GM12878 (cell line): ENCODE data around the gene ITFG1. TPM values are rescaled to one million over a fixed set of nuclear protein-coding genes. Genes with fewer than 3 reads are reported as not detected.
A peak's percentile ranks its signal among the peaks of the same experiment; 100 is the strongest.

Source experiments
- ATAC-seq: fragments of 200-7000 bp; cut with Tn5 transposase; 3 replicates; pipeline ENCODE4 v1.9.1; 2020; ENCODE audit warnings: mild to moderate bottlenecking, moderate library complexity
- BruUV-seq: library from RNA; stranded (reverse); fragments of 400-500 nt; replicated peaks from 2 replicates; lab custom pipeline; 2021; lab: Mats Ljungman, UMichigan
- CTCF ChIA-PET: fragments of 300-600 bp; sonication (Branson Sonifier 250); formaldehyde crosslinking; extraction: SDS; loops from one replicate; lab custom pipeline; 2021; ENCODE audit warnings: inconsistent platforms; lab: Yijun Ruan, JAX
- POLR2A ChIA-PET: fragments of 350-600 bp; formaldehyde crosslinking; extraction: SDS; loops from one replicate; lab custom pipeline; 2021; ENCODE audit warnings: inconsistent platforms; lab: Charles Lee
- RAD21 ChIA-PET: fragments of 300-600 bp; sonication (Branson Sonifier 250); formaldehyde crosslinking; loops from one replicate; lab custom pipeline; 2023; ENCODE audit warnings: antibody characterized with exemption; ENCODE audit not compliant: unreplicated experiment; lab: Charles Lee
- SMC1A ChIA-PET: fragments of 300-600 bp; sonication (Branson Sonifier 250); formaldehyde crosslinking; loops from one replicate; lab custom pipeline; 2023; ENCODE audit not compliant: unreplicated experiment, uncharacterized antibody; lab: Charles Lee
- DNase-seq: peaks from one replicate; pipeline ENCODE4 v3.0.0-alpha.2; 2011; ENCODE audit warnings: low read depth, low spot score
- FAIRE-seq: peaks from 3 replicates; lab custom pipeline; 2011; peaks lifted over from hg19 to GRCh38; lab: Jason Lieb, UNC
- H2AFZ ChIP-seq: 2 replicates; pipeline ENCODE4 v1.6.0; 2011; ENCODE audit warnings: low read depth, low read length, control low read depth; ENCODE audit not compliant: control insufficient read depth
- H3K27ac ChIP-seq: 2 replicates; pipeline ENCODE4 v1.5.1; 2011; ENCODE audit warnings: control low read depth; ENCODE audit not compliant: control insufficient read depth, insufficient read depth
- H3K27me3 ChIP-seq, 2 experiments: replicated peaks in 1 of 2; 2 replicates each; pipeline versions ENCODE4 v1.6.0 to v1.6.1; 2011; ENCODE audit warnings: low read length in 1 of 2; ENCODE audit not compliant: control insufficient read depth in 2 of 2, insufficient read depth in 2 of 2
- H3K36me3 ChIP-seq, 2 experiments: 2 replicates each; pipeline ENCODE4 v1.5.1; 2011; ENCODE audit warnings: low read length in 1 of 2; ENCODE audit not compliant: control insufficient read depth in 2 of 2, insufficient read depth in 2 of 2
- H3K4me1 ChIP-seq: 2 replicates; pipeline ENCODE4 v1.6.1; 2011; ENCODE audit warnings: mild to moderate bottlenecking, low read length, moderate library complexity, mixed read lengths; ENCODE audit not compliant: control insufficient read depth, insufficient read depth
- H3K4me2 ChIP-seq: 2 replicates; pipeline ENCODE4 v1.6.0; 2011; ENCODE audit warnings: control low read depth; ENCODE audit not compliant: control insufficient read depth, insufficient read depth
- H3K4me3 ChIP-seq: fragments of 200-600 bp; sonication (generic); 2 replicates; pipeline ENCODE4 v1.5.1; 2016
- H3K79me2 ChIP-seq: 2 replicates; pipeline ENCODE4 v1.6.0; 2011; ENCODE audit warnings: low read length; ENCODE audit not compliant: control insufficient read depth, insufficient read depth
- H3K9ac ChIP-seq: 2 replicates; pipeline ENCODE4 v1.8.0; 2011; ENCODE audit warnings: low read length, control low read depth, mixed read lengths; ENCODE audit not compliant: control insufficient read depth, insufficient read depth
- H3K9me3 ChIP-seq: replicated peaks from 3 replicates; pipeline ENCODE4 v1.5.1; 2011; ENCODE audit warnings: mild to moderate bottlenecking, low read length; ENCODE audit not compliant: control insufficient read depth, insufficient read depth
- H4K20me1 ChIP-seq: 2 replicates; pipeline ENCODE4 v1.6.0; 2011; ENCODE audit not compliant: control insufficient read depth, insufficient read depth
- BMI1 ChIP-seq: fragments of 450-650 bp; IDR thresholded peaks from 2 replicates; pipeline ENCODE4 v1.6.1; 2016; ENCODE audit warnings: mild to moderate bottlenecking, moderate library complexity, borderline replicate concordance
- CREB1 ChIP-seq: IDR thresholded peaks from 2 replicates; pipeline ENCODE4 v1.6.1; 2012; ENCODE audit warnings: low read depth, mild to moderate bottlenecking, inconsistent platforms
- CTCF ChIP-seq, 3 experiments: IDR thresholded peaks in 2 of 3; conservative IDR thresholded peaks in 1 of 3; 2 replicates each; pipeline ENCODE4 v1.5.1; 2011; ENCODE audit warnings: low read depth in 3 of 3, low read length in 3 of 3, mild to moderate bottlenecking in 3 of 3, control low read depth in 2 of 3, moderate library complexity in 2 of 3, inconsistent platforms in 1 of 3, mixed read lengths in 1 of 3; ENCODE audit not compliant: control insufficient read depth in 2 of 3, insufficient read depth in 1 of 3; ENCODE audit errors: extremely low read depth in 1 of 3
- EED ChIP-seq: sonication (generic); IDR thresholded peaks from 2 replicates; pipeline ENCODE4 v1.6.1; 2016; ENCODE audit warnings: antibody characterized with exemption, low read depth
- IKZF2 ChIP-seq, 2 experiments: fragments of 450-650 bp; IDR thresholded peaks; 2 replicates each; pipeline ENCODE4 v1.6.1; 2017; ENCODE audit warnings: mild to moderate bottlenecking in 2 of 2, moderate library complexity in 2 of 2
- NFXL1 ChIP-seq: fragments of 450-650 bp; IDR thresholded peaks from 2 replicates; pipeline ENCODE4 v1.6.1; 2017; ENCODE audit warnings: antibody characterized with exemption, mild to moderate bottlenecking, borderline replicate concordance
- PML ChIP-seq: IDR thresholded peaks from 2 replicates; pipeline ENCODE4 v1.6.1; 2012; ENCODE audit warnings: low read length, inconsistent platforms
- TCF7 ChIP-seq: IDR thresholded peaks from 2 replicates; pipeline ENCODE4 v1.6.1; 2014; ENCODE audit warnings: antibody characterized with exemption, borderline replicate concordance
- USF2 ChIP-seq: IDR thresholded peaks from 2 replicates; pipeline ENCODE4 v1.6.1; 2011; ENCODE audit warnings: low read depth, low read length, improper control_type of control experiment, borderline replicate concordance
- WRNIP1 ChIP-seq: IDR thresholded peaks from 2 replicates; pipeline ENCODE4 v1.6.1; 2011; ENCODE audit warnings: low read depth, low read length, improper control_type of control experiment, borderline replicate concordance
- ZBTB33 ChIP-seq: fragments of 450-650 bp; IDR thresholded peaks from 2 replicates; pipeline ENCODE4 v1.6.1; 2017; ENCODE audit warnings: mild to moderate bottlenecking
- ZSCAN29 ChIP-seq: fragments of 450-650 bp; IDR thresholded peaks from 2 replicates; pipeline ENCODE4 v1.6.1; 2017; ENCODE audit warnings: mild to moderate bottlenecking, moderate library complexity
- WGBS: methylation state at CpG from one replicate; pipeline ENCODE4 v1.1.6; 2016; ENCODE audit warnings: low lambda C conversion rate; ENCODE audit not compliant: insufficient replicate concordance, insufficient coverage; ENCODE audit errors: missing lambda C conversion rate; 5-methylcytosine and 5-hydroxymethylcytosine counted together
- in situ Hi-C: fragments of 300-500 bp; cut with MboI; formaldehyde crosslinking; loops from 9 replicates; pipeline ENCODE4 v1.14.3; 2018; ENCODE audit warnings: mixed read lengths
- intact Hi-C: fragments of 100-400 bp; cut with micrococcal nuclease; formaldehyde crosslinking; loops from one replicate; pipeline ENCODE4 v1.14.2; 2022; ENCODE audit not compliant: unreplicated experiment
- polyA plus RNA-seq, 11 experiments: library from polyadenylated mRNA; depleted of rRNA in 4 of 11; unstranded in 6 of 11; stranded (reverse) in 5 of 11; fragments of >200 nt; fragmentation: Nextera tagmentation in 4 of 11; fragmentation: Illumina TruSeq in 1 of 11; extraction: Ambion mirVana in 4 of 11; extraction: Trizol in 1 of 11; gene quantifications; 1 replicate in 1 of 11; 2 replicates in 10 of 11; pipeline versions ENCODE4 v1.2.1 to v1.2.3, GENCODE V29; 2011 to 2016; ENCODE audit warnings: inconsistent platforms in 2 of 11, missing spikeins in 2 of 11, low read depth in 1 of 11
- total RNA-seq, 4 experiments: library from RNA; depleted of rRNA in 3 of 4; stranded (reverse); fragments of >200 nt in 3 of 4; fragmentation: Illumina TruSeq in 1 of 4; extraction: Trizol in 1 of 4; gene quantifications; 2 replicates each; pipeline versions ENCODE4 v1.2.1 to v1.2.3, GENCODE V29; 2013 to 2021
- TF ChIP-seq, protein P1 (sequence below): fragments of 450-650 bp; IDR thresholded peaks from 2 replicates; pipeline ENCODE4 v1.6.1; 2017; ENCODE audit warnings: mild to moderate bottlenecking, low read depth, inconsistent platforms; ENCODE audit not compliant: poor library complexity, severe bottlenecking

ITFG1 gene
- total and polyA plus RNA-seq, 10 of the 15 experiments (the other 5 are each of a cell fraction or from before 2014, with no cell fraction given), result 9.3 to 56.3 (median 28.6) TPM

GRCh38 chr16:47492428-47493377 lies 31.8 kb upstream of the ITFG1 start:
- H3K4me3 ChIP-seq, result peak overlapping the region; percentile 57
- peaks cover 2% of the 10 kb centered on the region; the same call in 2 of the 3 replicates for H3K9me3 ChIP-seq
- RAD21 ChIA-PET, result interaction anchor here (0.7 to 10.7 kb wide), 14 partner anchors 8 to 608 kb away, joined by 3 to 238 read pairs (median 6); partner anchors contain the start of genes ITFG1 and PHKB
- H3K79me2 ChIP-seq, result peaks cover 33% of the 10 kb centered on the region
- CTCF ChIA-PET, result interaction anchor here (0.6 to 5.1 kb wide), 10 partner anchors 13 to 356 kb away, joined by 3 to 60 read pairs (median 4); partner anchors contain the start of genes ITFG1 and PHKB
- no peaks in the 10 kb centered on the region for H3K27me3 ChIP-seq
- peak overlapping the region; percentile 97 for H3K27ac ChIP-seq
- POLR2A ChIA-PET, result interaction anchor here (1.0 to 5.0 kb wide), 7 partner anchors 12 to 32 kb away, joined by 3 to 38 read pairs (median 10); partner anchors contain the start of genes ITFG1 and PHKB
- in situ Hi-C loops (no loop called here), intact Hi-C loops (loop anchor here (1.0 kb wide), 2 partner anchors 27 to 31 kb away; partner anchors contain the start of genes ITFG1 and PHKB)
- WGBS, result 7% methylated on average over 10 of the region's 10 CpGs
- peaks cover 29% of the 10 kb centered on the region for H3K4me1 ChIP-seq
- ATAC-seq, result peak; percentile 95
- H3K9ac ChIP-seq, result peak overlapping the region; percentile 72
- DNase-seq, result peak; percentile 76
- H2AFZ ChIP-seq, result peak overlapping the region; percentile 41
- TSS peak; percentile 94 for BruUV-seq
- peak overlapping the region; percentile 94 for H3K4me2 ChIP-seq
- no peaks in the 10 kb centered on the region; a peak in 1 of 4 replicates for H3K36me3 ChIP-seq
- FAIRE-seq, result peak; percentile 98
- H4K20me1 ChIP-seq, result no peaks in the 10 kb centered on the region
- SMC1A ChIA-PET, result interaction anchor here (0.6 to 9.8 kb wide), 17 partner anchors 14 to 351 kb away, joined by 3 to 254 read pairs (median 6); partner anchors contain the start of genes ITFG1 and PHKB
- TF ChIP-seq ZBTB33 (no peak), WRNIP1 (no peak; the same call in 1 of the 2 replicates), CREB1 (peak; percentile 10; the same call in 1 of the 2 replicates), CTCF (IDR thresholded peaks at IDR 0.05 in 2 of 3, conservative IDR thresholded peaks at IDR 0.05 in 1 of 3; ENCODE audit: control insufficient read depth in 2 of 3, extremely low read depth in 1 of 3, insufficient read depth in 1 of 3, low read depth in 3 of 3, low read length in 3 of 3) (no peak), PML (0 out of 2 replicates have a peak, but pooled peaks have one; percentile 45), TCF7 (no peak), IKZF2 (IDR thresholded peaks at IDR 0.05) (peak; percentile 89 to 92), NFXL1 (no peak), ZSCAN29 (no peak), USF2 (no peak), EED (peak; percentile 93), BMI1 (no peak)
- TF ChIP-seq, protein P1, sequence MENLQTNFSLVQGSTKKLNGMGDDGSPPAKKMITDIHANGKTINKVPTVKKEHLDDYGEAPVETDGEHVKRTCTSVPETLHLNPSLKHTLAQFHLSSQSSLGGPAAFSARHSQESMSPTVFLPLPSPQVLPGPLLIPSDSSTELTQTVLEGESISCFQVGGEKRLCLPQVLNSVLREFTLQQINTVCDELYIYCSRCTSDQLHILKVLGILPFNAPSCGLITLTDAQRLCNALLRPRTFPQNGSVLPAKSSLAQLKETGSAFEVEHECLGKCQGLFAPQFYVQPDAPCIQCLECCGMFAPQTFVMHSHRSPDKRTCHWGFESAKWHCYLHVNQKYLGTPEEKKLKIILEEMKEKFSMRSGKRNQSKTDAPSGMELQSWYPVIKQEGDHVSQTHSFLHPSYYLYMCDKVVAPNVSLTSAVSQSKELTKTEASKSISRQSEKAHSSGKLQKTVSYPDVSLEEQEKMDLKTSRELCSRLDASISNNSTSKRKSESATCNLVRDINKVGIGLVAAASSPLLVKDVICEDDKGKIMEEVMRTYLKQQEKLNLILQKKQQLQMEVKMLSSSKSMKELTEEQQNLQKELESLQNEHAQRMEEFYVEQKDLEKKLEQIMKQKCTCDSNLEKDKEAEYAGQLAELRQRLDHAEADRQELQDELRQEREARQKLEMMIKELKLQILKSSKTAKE, result no peak
